ENCODE results near the gene ZHX3.

DNA sequence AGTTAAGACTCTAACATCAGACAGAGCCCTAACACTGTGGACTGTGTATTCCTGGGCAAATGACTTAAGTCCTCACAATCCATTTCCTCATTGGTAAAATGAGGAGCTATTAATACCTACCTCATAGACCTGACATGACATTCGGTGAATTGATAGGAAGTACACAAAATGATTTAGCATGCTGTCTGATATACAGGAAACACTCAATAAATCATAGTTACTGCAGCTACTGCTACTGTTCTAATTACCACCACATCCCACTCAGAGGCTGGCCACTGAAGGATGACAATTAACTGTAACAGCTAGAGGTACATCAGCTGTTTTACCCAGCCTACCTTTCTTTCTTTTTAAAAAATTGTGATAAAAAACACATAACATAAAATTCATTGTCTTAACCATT, 92.4 kb downstream of the ZHX3 start:
- no peak for TF ChIP-seq POLR2A (IDR thresholded peaks at IDR 0.05)
- TF ChIP-seq, protein P1, sequence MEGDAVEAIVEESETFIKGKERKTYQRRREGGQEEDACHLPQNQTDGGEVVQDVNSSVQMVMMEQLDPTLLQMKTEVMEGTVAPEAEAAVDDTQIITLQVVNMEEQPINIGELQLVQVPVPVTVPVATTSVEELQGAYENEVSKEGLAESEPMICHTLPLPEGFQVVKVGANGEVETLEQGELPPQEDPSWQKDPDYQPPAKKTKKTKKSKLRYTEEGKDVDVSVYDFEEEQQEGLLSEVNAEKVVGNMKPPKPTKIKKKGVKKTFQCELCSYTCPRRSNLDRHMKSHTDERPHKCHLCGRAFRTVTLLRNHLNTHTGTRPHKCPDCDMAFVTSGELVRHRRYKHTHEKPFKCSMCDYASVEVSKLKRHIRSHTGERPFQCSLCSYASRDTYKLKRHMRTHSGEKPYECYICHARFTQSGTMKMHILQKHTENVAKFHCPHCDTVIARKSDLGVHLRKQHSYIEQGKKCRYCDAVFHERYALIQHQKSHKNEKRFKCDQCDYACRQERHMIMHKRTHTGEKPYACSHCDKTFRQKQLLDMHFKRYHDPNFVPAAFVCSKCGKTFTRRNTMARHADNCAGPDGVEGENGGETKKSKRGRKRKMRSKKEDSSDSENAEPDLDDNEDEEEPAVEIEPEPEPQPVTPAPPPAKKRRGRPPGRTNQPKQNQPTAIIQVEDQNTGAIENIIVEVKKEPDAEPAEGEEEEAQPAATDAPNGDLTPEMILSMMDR (IDR thresholded peaks at IDR 0.05): no peak
